Esophagus muscularis mucosa (tissue), 3 donors: ENCODE measurements around the gene ZBED1.

Experiments used
- EP300 ChIP-seq: sonication (generic); formaldehyde crosslinking; IDR thresholded peaks from one replicate; pipeline ENCODE4 v1.6.1; 2017; ENCODE audit warnings: antibody characterized with exemption
- TF ChIP-seq, protein P1 (sequence below), 3 experiments: fragments of 200-600 bp in 2 of 3; fragments of 450-650 bp in 1 of 3; sonication (generic) in 2 of 3; IDR thresholded peaks; one replicate each; pipeline ENCODE4 v1.5.1; 2017 to 2019; ENCODE audit warnings: antibody characterized with exemption in 3 of 3, mild to moderate bottlenecking in 2 of 3, moderate library complexity in 1 of 3

GRCh38 chrX:2463973-2464676, 36.7 kb downstream of the ZBED1 start:
- TF ChIP-seq, protein P1, sequence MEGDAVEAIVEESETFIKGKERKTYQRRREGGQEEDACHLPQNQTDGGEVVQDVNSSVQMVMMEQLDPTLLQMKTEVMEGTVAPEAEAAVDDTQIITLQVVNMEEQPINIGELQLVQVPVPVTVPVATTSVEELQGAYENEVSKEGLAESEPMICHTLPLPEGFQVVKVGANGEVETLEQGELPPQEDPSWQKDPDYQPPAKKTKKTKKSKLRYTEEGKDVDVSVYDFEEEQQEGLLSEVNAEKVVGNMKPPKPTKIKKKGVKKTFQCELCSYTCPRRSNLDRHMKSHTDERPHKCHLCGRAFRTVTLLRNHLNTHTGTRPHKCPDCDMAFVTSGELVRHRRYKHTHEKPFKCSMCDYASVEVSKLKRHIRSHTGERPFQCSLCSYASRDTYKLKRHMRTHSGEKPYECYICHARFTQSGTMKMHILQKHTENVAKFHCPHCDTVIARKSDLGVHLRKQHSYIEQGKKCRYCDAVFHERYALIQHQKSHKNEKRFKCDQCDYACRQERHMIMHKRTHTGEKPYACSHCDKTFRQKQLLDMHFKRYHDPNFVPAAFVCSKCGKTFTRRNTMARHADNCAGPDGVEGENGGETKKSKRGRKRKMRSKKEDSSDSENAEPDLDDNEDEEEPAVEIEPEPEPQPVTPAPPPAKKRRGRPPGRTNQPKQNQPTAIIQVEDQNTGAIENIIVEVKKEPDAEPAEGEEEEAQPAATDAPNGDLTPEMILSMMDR (IDR thresholded peaks at IDR 0.05), result no peak
- TF ChIP-seq EP300, result no peak
